Measurements from ENCODE around the gene NSF.
"Not testable (repeated sequence)": the region's sequence is repeated elsewhere in the genome, so short reads cannot be mapped to it uniquely, and the experiment has no call there.

Gene NSF

DNA sequence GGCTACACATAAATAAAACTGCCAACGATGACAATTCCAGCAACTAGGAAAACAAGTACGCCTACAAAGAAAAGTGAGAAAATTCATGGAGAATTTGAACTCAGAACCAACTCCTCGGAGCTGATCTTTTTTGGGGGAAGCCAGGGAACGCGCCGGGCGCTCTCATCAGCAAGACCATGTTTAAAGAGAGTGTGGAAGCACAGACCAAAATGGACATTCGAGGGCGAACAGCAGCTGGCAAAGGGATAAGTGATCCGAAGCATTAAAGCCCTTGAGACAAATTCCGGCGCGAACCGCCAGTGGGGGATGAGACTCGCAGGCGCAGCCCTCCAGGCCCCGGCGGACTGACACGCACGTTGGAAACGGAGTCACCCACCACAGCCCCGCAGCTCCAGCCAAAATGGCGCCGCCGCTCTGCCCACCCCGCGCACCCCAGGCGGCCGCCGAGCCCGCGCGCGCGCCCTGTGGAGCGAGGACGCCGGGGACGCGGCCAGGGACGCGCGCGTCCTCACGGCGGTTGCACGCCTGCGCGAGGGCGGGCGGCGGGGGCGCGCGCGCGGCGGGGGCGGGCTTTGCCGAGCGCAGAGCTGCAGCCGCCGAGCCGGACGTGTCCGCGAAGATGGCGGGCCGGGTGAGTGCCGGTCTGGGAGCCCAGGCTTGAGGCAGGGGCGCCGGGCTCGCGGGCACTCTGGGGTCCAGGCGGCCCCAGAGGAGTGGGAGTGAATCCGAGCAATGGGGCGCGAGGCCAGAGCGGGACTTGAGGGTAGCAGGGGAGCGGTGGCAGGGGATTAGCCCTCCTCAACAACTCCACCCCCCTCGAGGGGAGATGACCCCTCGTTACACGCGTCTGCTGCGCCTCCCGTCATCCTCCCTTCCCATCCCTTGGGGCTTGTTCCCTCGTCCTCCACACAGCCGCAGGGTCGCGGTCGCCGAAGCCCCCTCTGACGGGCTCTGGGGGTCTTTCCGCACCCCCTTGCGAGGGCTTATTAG lies at the start of gene NSF:
NSF (plus strand) TSS at position 513 of the 990 bp plus-strand sequence; CDS start at position 620, 107 bp downstream.
- not testable (repeated sequence) for H3K4me3 Mint-ChIP-seq; H3K27ac Mint-ChIP-seq; H3K27me3 Mint-ChIP-seq (ENCODE audit: low read depth); H3K9me3 Mint-ChIP-seq; H3K4me1 Mint-ChIP-seq; H3K36me3 Mint-ChIP-seq (ENCODE audit: low read depth)

DNA sequence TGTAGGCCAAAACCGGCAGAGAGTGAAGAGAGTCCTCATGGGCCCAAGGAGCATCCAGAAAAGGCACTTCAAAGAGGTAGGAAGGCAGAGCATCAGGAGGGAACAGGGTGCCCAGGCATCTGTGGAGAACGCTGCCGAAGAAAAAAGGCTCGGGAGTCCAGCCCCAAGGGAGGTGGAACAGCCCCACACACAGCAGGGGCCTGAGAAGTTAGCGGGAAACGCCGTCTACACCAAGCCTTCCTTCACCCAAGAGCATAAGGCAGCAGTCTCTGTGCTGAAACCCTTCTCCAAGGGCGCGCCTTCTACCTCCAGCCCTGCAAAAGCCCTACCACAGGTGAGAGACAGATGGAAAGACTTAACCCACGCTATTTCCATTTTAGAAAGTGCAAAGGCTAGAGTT lies 41.9 kb upstream of the NSF start:
- not testable (repeated sequence) for H3K9me3 Mint-ChIP-seq; H3K4me3 Mint-ChIP-seq; H3K4me1 Mint-ChIP-seq; H3K27me3 Mint-ChIP-seq (ENCODE audit: low read depth); H3K27ac Mint-ChIP-seq; H3K36me3 Mint-ChIP-seq (ENCODE audit: low read depth)

DNA sequence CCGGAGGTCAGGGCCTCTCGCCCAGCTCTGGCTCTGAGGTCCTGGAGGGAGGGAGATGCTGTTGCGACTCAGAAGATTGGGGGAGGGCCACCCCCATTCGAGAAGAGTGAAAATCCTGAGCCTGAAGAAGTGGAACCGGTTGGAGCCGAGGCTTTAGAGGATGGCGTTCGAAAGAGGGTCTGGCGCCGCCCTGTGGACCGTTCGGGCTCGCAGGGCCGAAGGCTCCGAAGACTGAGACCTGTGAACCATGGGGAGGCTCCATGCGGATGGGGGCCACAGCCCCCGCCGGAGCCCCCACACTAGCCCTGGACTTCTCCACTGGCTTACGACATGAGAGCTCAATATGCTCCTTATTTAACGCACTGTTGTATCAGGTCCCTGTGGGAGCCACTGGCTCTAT lies 31.3 kb upstream of the NSF start:
- not testable (repeated sequence) for H3K9me3 Mint-ChIP-seq; H3K27me3 Mint-ChIP-seq (ENCODE audit: low read depth); H3K4me3 Mint-ChIP-seq; H3K36me3 Mint-ChIP-seq (ENCODE audit: low read depth); H3K27ac Mint-ChIP-seq; H3K4me1 Mint-ChIP-seq

DNA sequence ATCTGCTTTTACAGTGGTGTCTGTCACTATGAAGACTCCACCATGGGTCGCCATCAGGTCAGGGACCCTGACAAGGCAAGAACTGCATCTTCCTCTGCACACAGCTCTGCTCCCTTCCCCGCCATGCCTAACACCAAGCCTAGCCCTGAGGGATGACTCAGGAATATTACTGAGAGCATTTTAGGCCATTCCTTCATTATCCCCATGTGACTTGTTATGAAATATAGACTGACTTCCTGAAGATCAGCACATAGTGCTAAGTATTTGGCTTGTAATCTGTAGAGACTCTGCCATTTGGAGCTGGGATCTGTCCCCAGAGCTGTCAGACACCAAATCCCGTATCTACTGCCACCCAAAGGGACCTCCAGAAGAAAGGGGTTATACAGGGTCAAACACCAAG lies 30.4 kb upstream of the NSF start:
- H3K27me3 Mint-ChIP-seq (ENCODE audit: low read depth); H3K9me3 Mint-ChIP-seq; H3K27ac Mint-ChIP-seq; H3K36me3 Mint-ChIP-seq (ENCODE audit: low read depth); H3K4me1 Mint-ChIP-seq; H3K4me3 Mint-ChIP-seq: not testable (repeated sequence)

DNA sequence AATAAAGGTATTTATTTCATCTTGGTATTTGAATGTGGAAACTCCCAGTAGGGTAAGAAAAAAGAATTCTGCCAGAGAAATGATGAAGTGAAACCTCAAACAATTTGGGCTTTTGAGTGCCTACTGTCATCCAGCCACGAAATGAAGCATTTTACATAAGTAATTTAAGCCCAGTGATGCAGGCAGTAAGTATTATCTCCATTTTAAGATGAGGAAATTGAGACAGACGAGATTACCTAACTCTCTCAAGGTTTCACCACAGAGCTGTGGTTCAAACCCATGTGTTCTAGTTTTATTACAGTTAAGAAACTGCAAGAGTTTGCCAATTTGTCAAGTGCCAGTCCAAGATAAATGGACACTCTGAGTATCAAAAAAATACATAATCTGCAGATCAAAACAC lies 24.2 kb upstream of the NSF start:
- H3K4me3 Mint-ChIP-seq; H3K27me3 Mint-ChIP-seq (ENCODE audit: low read depth); H3K27ac Mint-ChIP-seq; H3K36me3 Mint-ChIP-seq (ENCODE audit: low read depth); H3K4me1 Mint-ChIP-seq; H3K9me3 Mint-ChIP-seq: not testable (repeated sequence)

DNA sequence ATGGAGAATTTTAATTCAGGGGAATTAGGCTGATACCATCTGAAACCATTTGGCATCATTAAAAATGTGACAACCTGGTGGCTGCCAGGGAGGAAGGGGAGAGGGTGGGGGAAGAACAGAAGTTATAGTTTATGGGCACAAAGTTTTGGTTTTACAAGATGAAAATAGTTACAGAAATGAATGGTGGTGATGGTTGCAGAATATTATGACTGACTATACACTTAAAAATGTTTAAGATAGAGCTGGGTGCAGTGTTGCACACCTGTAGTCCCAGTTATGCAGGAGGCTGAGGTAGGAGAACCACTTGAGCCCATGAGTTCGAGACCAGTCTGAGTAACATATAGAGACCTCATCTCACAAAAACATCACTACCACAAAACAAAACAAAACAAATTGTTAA lies 23.5 kb upstream of the NSF start:
- not testable (repeated sequence) for H3K27me3 Mint-ChIP-seq (ENCODE audit: low read depth); H3K4me3 Mint-ChIP-seq

DNA sequence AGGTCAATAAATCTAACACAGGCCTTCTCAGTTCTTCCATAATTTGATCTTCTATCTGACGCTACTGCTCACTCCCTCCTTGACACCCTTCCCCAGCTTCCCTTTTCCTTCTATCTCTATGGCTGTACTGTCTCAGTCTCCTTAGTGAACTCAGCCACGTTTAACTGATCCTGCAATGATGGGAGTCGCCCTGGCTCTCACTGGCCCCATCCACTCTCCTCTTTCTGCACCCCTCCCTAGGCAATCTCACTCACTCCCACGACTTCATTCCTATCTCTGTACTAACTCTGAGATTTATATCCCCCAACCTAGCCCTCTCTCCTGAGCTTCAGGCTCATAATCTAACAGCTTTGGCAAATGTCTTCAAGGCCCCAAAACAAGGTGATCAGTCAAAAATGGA lies 18.7 kb upstream of the NSF start:
- not testable (repeated sequence) for H3K27me3 Mint-ChIP-seq (ENCODE audit: low read depth); H3K4me3 Mint-ChIP-seq; H3K36me3 Mint-ChIP-seq (ENCODE audit: low read depth); H3K27ac Mint-ChIP-seq; H3K9me3 Mint-ChIP-seq; H3K4me1 Mint-ChIP-seq

More for the DNA sequence above, 23.5 kb upstream of the NSF start:
- H3K9me3 Mint-ChIP-seq; H3K4me1 Mint-ChIP-seq; H3K27ac Mint-ChIP-seq; H3K36me3 Mint-ChIP-seq (ENCODE audit: low read depth): not testable (repeated sequence)

DNA sequence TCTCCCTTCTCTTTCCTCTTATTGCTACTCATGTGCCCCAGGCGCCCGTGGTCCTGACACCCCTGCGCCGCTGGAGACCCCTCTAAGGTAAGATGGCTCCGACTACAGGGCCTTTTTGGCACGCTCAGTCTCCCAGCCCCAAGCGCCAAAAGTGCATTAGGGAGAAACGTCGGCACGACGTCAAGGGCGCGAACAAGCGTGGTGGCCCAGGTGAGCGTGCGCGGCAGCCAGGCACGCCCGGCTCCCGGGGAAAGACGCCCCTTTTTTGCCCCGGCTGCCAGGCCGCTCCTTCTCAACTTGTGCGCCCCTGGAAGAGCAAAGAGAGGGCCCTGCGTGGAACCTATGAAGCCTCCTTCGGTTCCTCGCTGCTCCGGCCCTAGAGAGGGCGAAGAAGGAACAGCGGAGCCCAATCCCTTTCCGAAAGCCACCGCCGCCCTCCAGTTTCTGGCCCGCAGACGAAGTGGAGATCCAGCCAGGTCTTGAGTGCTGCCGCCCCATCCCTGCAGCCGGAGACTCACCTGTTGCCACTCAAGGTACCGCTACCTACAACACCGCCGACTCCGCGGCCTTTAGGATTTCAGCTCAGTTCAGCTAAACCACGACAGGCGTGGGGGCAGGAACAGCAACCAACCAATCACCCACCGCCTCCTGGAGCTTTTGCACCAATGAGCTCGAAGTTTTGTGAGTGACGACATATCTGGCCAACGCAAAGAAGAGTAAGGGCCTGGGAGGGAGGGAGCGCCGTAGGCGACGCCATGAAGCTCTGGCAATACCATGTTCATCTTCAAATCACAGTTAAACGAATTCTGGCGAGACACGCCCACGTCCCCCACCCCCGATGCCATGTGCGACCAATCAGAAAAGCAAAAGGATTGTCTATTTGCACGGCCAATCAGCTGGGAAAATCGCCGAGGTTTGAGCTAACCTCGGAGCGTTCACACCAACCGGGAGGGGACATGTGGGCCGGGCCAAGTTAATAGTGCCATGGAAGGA lies 11.1 kb upstream of the NSF start, which contains the start of gene ARL17A:
ARL17A (minus strand) TSS at position 609 of the 993 bp plus-strand sequence. CDS start 3,369 bp downstream, outside the sequence.
- not testable (repeated sequence) for H3K9me3 Mint-ChIP-seq; H3K36me3 Mint-ChIP-seq (ENCODE audit: low read depth); H3K4me1 Mint-ChIP-seq; H3K27me3 Mint-ChIP-seq (ENCODE audit: low read depth); H3K27ac Mint-ChIP-seq
- peak within 1 kb of the TSS; percentile 63 to 75 (median 67) for H3K4me3 Mint-ChIP-seq

DNA sequence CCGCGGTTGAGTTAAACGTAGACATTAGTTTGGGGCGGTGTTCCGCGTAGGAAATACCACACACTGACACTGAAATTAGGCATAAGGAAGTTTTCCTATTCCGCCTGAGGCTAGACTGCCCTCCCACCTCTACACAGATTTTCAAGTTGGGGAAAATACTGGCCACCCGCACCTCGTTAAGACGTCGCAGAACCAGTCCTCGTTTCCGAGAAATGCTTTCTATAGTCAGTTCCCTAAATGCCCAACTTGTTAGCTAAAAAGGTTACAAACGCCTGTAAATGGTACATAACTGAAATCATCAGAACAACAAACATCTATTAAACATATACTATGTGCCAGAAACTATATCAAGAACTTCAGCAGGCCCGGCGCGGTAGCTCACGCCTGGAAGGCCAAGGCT lies 10.4 kb upstream of the NSF start:
- H3K27ac Mint-ChIP-seq; H3K4me1 Mint-ChIP-seq; H3K27me3 Mint-ChIP-seq (ENCODE audit: low read depth); H3K36me3 Mint-ChIP-seq (ENCODE audit: low read depth); H3K9me3 Mint-ChIP-seq: not testable (repeated sequence)
- peak overlapping the region; percentile 63 to 75 (median 67) for H3K4me3 Mint-ChIP-seq

DNA sequence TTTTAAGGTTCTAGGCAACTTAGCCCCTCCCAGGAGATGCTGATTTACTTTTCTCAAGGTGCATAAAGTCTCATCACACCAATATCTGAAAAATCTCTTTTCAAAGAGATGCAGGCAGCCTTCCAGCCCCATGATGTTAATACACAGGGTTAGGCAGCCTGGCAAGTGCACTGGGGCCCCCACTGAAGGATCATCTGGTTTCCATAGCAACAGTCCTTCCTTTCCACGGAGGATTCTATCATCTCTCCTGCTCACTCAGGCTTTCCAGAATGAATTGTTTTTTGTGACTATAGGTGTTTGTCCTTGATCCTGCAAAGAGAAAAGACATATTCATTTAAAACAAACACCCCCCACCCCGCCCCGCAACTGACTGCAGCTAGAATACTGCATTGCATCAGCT lies 5.0 kb upstream of the NSF start:
- not testable (repeated sequence) for H3K9me3 Mint-ChIP-seq; H3K27me3 Mint-ChIP-seq (ENCODE audit: low read depth); H3K4me1 Mint-ChIP-seq; H3K36me3 Mint-ChIP-seq (ENCODE audit: low read depth); H3K4me3 Mint-ChIP-seq; H3K27ac Mint-ChIP-seq

DNA sequence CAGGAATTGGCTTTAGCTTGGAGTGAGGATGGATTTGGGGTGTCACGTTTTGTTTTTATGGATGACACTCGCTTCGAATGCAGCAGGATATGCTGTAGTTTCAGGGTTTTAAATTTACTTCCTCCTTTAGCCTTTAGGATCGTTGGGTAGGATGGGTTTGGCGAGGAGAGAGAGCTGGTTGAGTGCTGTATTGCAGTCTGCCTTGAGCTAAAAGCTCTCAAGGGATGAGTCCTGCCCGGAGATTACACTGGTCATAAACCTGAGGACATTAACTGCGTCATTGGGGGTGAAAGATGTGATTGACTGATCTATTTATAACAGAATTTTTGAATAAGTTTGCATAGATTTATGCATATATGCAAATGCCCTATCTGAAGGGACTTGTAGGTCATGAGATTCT lies 863 bp downstream of the NSF start:
- H3K27ac Mint-ChIP-seq; H3K27me3 Mint-ChIP-seq (ENCODE audit: low read depth); H3K4me3 Mint-ChIP-seq; H3K36me3 Mint-ChIP-seq (ENCODE audit: low read depth); H3K9me3 Mint-ChIP-seq; H3K4me1 Mint-ChIP-seq: not testable (repeated sequence)

DNA sequence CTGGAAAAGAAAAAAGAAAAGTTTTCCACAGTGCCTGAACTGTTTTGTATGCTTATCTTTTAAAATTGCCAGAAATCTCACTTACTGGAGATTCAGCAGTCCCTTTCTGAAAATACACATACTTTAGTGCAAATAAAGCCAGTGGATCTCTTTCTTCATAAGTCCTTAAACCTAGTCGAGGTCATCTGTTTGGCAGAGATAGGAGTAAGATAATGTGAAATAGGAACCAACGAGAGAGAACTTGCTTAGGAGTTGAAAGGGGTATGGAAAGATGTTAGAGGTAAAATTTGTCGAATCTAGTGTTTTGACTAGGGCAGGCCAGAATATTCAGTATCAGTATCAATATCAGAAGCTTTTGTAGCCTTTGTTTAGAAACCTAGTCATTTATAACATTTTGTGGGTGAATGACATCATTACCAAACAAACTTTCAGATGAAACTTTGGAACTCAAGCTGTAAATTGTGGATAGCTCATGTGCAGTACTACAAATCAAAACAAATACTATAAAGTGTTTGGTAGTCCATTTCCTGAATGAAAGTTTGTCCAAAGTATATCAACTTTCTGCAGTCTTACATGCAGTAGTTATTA lies 8.0 kb downstream of the NSF start:
- H3K36me3 Mint-ChIP-seq (ENCODE audit: low read depth); H3K27me3 Mint-ChIP-seq (ENCODE audit: low read depth); H3K4me1 Mint-ChIP-seq; H3K4me3 Mint-ChIP-seq; H3K27ac Mint-ChIP-seq; H3K9me3 Mint-ChIP-seq: not testable (repeated sequence)

DNA sequence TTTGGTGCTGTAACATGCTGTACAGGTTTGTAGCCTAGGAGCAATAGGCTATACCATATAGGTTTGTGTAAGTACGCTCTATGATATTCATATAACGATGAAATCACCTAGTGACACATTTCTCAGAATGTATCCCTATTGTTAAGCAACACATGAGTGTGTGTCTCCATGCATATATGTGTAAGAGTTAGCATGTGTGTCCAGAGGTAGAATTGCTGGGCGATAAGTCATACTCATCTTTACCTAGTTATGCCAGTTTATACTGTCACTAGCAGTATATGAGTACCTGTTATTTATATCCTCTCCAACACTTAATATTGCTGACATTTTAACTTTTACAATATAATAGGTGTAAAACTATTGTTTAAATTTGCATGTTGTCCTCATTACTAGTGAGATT lies 10.3 kb downstream of the NSF start:
- H3K4me3 Mint-ChIP-seq; H3K27me3 Mint-ChIP-seq (ENCODE audit: low read depth); H3K9me3 Mint-ChIP-seq; H3K36me3 Mint-ChIP-seq (ENCODE audit: low read depth); H3K27ac Mint-ChIP-seq; H3K4me1 Mint-ChIP-seq: not testable (repeated sequence)

DNA sequence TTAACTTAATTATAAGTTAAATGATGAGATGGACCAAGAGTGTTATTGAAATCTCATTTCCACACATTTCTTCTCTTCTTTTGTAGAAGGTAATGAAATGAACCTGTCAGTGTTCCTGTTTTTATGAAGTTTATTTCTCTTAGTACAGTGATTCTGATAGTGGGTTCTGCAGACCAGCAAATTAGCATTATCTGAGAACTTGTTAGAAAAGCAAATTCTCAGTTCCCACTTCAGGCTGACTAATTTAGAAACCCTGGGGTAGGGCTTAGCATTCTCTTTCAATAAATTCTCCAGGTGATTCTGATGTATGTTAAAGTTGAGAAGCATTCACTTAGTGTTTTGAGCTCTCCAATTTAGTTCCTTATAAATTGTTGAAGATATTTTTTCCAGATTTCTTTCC lies 12.7 kb downstream of the NSF start:
- not testable (repeated sequence) for H3K9me3 Mint-ChIP-seq; H3K4me1 Mint-ChIP-seq; H3K27me3 Mint-ChIP-seq (ENCODE audit: low read depth); H3K4me3 Mint-ChIP-seq; H3K27ac Mint-ChIP-seq; H3K36me3 Mint-ChIP-seq (ENCODE audit: low read depth)

DNA sequence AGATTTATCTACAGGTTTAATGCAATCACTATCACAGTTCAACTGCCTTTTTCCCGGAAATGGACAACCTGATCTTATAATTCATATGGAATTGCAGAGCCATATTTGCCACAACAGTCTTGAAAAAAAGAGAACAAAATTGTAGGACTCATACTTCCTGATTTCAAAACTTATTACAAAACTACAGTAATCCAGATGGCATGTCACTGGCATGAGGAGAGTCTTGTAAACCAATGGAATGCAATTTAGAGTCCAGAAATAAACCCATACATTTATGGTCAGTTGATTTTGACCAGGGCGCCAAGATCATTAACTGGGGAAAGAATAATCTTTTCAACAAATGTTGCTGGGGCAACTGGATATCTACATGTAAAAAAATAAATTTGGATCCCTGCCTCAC lies 20.8 kb downstream of the NSF start:
- not testable (repeated sequence) for H3K4me1 Mint-ChIP-seq; H3K9me3 Mint-ChIP-seq; H3K27ac Mint-ChIP-seq; H3K36me3 Mint-ChIP-seq (ENCODE audit: low read depth); H3K4me3 Mint-ChIP-seq; H3K27me3 Mint-ChIP-seq (ENCODE audit: low read depth)
